ENCODE measurements around the gene CROCC. TPM values are rescaled to one million over a fixed set of nuclear protein-coding genes. Genes with fewer than 3 reads are reported as not detected.
"Not testable (repeated sequence)": the region's sequence is repeated elsewhere in the genome, so short reads cannot be mapped to it uniquely, and the experiment has no call there.

Gene CROCC
- total RNA-seq, 1 donor from 2014 or later: 52.6 TPM

DNA sequence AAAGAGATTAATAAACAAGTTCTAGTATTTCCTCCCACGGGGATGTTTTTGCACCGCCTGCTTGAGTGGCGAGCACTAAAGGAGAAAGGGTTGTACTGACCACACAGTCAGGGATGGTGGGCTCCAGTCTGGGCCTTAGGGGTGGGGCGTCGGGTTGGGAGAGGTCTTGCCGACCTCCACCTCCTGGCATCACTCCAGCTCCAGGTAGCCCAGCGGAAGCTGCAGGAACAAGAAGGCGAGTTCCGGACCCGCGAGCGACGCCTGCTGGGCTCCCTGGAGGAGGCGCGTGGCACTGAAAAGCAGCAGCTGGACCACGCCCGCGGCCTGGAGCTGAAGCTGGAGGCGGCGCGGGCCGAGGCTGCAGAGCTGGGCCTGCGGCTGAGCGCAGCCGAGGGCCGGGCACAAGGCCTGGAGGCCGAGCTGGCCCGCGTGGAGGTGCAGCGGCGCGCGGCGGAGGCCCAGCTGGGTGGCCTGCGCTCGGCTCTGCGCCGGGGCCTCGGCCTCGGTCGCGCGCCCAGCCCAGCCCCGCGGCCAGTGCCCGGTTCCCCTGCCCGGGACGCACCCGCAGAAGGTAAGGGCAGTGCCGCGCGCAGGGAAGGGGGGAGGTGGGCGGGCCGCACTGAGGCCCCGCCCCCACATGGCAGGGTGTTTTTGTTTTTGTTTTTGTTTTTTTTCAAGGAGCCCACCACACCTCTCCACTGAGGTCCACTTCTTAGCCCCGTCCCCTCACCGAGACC is 39.0 kb downstream of the CROCC start:
- no peak overlapping the region for H3K27ac Mint-ChIP-seq (ENCODE audit: unreplicated experiment)
- H3K27me3 Mint-ChIP-seq (ENCODE audit: low read depth): no peaks in the 10 kb centered on the region
- peaks cover 9% of the 10 kb centered on the region for H3K4me1 Mint-ChIP-seq
- TF ChIP-seq, protein P1, sequence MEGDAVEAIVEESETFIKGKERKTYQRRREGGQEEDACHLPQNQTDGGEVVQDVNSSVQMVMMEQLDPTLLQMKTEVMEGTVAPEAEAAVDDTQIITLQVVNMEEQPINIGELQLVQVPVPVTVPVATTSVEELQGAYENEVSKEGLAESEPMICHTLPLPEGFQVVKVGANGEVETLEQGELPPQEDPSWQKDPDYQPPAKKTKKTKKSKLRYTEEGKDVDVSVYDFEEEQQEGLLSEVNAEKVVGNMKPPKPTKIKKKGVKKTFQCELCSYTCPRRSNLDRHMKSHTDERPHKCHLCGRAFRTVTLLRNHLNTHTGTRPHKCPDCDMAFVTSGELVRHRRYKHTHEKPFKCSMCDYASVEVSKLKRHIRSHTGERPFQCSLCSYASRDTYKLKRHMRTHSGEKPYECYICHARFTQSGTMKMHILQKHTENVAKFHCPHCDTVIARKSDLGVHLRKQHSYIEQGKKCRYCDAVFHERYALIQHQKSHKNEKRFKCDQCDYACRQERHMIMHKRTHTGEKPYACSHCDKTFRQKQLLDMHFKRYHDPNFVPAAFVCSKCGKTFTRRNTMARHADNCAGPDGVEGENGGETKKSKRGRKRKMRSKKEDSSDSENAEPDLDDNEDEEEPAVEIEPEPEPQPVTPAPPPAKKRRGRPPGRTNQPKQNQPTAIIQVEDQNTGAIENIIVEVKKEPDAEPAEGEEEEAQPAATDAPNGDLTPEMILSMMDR (conservative IDR thresholded peaks at IDR 0.05): peak; percentile 82
- no peaks in the 10 kb centered on the region for H3K36me3 Mint-ChIP-seq (ENCODE audit: low read depth)
- no peaks in the 10 kb centered on the region for H3K9me3 Mint-ChIP-seq
- DNase-seq (ENCODE audit: low read depth, low spot score): peak; percentile 87
- peak overlapping the region; percentile 74 for H3K4me3 Mint-ChIP-seq

DNA sequence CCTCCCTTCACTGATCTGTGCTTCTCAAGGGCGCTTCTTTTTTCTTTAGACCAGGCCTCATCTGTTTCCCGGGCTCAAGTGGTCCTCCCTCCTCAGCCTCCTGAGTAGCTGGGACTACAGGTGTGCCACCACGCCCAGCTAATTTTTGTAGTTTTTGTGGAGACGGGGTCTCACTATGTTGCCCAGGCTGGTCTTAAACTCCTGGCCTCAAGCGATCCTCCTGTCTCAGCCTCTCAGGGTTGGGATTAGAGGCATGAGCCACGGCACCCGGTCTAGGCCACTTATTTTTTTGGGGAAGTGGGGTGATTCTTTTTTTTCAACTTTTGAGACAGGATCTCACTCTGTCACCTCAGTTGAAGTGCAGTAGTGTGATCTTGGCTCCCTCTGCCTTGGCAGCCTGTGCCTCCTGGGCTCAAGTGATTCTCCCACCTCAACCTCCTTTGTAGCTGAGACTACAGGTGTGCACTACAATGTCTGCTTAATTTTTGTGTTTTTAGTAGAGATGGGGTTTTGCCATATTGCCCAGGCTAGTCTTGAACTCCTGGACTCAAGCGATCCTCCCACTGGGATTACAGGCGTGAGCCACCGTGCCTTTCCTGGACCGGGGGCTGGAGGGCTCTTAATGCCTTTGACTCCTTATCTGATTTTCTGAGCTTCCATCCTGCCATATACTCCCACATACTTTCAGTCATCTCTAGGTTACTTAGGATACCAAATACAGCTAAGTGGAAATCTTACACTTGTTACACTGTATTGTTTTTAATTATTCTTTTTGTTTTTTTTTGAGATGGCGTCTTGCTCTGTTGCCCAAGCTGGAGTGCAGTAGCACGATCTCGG is 39.8 kb downstream of the CROCC start:
- H3K9me3 Mint-ChIP-seq: no peaks in the 10 kb centered on the region
- peaks cover 9% of the 10 kb centered on the region for H3K4me1 Mint-ChIP-seq
- peak overlapping the region; percentile 54 for H3K4me3 Mint-ChIP-seq
- no peaks in the 10 kb centered on the region for H3K27me3 Mint-ChIP-seq (ENCODE audit: low read depth)
- H3K27ac Mint-ChIP-seq (ENCODE audit: unreplicated experiment): no peak overlapping the region
- TF ChIP-seq, protein P1 (conservative IDR thresholded peaks at IDR 0.05): no peak
- no peak for DNase-seq (ENCODE audit: low read depth, low spot score)
- no peaks in the 10 kb centered on the region for H3K36me3 Mint-ChIP-seq (ENCODE audit: low read depth)

DNA sequence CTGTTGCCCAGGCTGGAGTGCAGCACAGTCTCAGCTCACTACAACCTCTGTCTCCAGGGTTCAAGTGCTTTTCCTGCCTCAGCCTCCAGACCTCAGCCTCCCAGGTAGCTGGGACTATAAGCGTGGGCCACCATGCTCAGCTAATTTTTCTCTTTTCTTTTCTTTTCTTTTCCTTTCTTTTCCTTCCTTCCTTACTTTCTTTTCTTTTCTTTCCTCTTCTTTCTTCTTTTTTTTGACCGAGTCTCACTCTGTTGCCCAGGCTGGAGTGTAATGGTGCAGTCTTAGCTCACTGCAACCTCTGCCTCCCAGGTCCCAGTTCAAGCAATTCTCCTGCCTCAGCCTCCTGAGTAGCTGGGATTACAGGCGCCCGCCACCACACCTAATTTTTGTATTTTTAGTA is 42.4 kb downstream of the CROCC start:
- H3K9me3 Mint-ChIP-seq; H3K36me3 Mint-ChIP-seq (ENCODE audit: low read depth); H3K27ac Mint-ChIP-seq (ENCODE audit: unreplicated experiment); DNase-seq (ENCODE audit: low read depth, low spot score); H3K27me3 Mint-ChIP-seq (ENCODE audit: low read depth); H3K4me1 Mint-ChIP-seq; H3K4me3 Mint-ChIP-seq: not testable (repeated sequence)

DNA sequence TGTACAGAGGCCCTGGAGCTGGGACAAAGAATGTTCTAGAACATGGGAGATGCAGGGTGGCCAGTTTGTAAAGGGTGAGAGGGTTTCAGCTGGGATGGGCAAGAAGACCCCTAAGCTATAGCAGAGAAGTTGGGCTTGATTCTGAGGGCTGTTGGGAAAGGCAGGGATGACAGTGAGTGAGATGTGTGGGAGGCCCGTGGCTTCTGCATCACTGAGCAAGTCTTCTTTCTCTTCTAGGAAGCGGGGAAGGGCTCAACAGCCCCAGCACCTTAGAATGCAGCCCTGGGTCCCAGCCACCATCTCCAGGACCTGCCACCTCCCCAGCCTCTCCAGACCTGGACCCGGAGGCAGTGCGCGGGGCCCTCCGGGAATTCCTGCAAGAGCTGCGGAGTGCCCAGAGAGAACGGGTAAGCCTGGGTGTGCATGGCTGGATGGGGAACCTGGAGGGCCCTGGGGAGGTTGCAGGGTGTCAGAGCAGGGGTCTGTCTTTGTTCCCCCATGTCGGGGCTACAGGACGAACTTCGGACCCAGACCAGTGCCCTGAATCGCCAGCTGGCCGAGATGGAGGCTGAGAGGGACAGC is 43.8 kb downstream of the CROCC start:
- Mint-ChIP-seq H3K27me3 (ENCODE audit: low read depth) (no peaks in the 10 kb centered on the region), H3K4me3 (no peak overlapping the region), H3K27ac (ENCODE audit: unreplicated experiment) (no peak overlapping the region), H3K9me3 (no peaks in the 10 kb centered on the region), H3K36me3 (ENCODE audit: low read depth) (no peaks in the 10 kb centered on the region), H3K4me1 (peaks cover 5% of the 10 kb centered on the region)
- no peak for DNase-seq (ENCODE audit: low read depth, low spot score)
- TF ChIP-seq, protein P1 (conservative IDR thresholded peaks at IDR 0.05): no peak

DNA sequence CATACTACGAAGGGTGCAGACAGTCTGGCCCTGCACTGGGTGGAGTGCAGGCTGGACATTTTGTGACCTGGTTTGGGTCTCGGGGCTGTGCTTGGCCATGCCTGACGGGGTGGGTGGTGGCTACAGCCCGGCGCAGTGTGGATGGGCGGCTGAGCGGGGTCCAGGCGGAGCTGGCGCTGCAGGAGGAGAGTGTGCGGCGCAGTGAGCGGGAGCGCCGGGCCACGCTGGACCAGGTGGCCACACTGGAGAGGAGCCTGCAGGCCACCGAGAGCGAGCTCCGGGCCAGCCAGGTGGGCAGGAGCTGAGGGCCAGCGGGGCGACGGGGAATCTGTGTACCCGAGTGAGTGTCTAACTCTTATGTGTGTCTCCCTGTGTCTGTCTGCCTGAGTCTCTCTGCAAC is 44.6 kb downstream of the CROCC start:
- no peak for DNase-seq (ENCODE audit: low read depth, low spot score)
- Mint-ChIP-seq H3K36me3 (ENCODE audit: low read depth) (no peaks in the 10 kb centered on the region), H3K27ac (ENCODE audit: unreplicated experiment) (no peak overlapping the region), H3K4me1 (peaks cover 8% of the 10 kb centered on the region), H3K4me3 (no peak overlapping the region), H3K9me3 (no peaks in the 10 kb centered on the region), H3K27me3 (ENCODE audit: low read depth) (no peaks in the 10 kb centered on the region)
- TF ChIP-seq, protein P1 (conservative IDR thresholded peaks at IDR 0.05): no peak
